H1 (cell line): ENCODE data around the gene FSD1L. TPM values are rescaled to one million over a fixed set of nuclear protein-coding genes. Genes with fewer than 3 reads are reported as not detected.

Source experiments
- CTCF ChIA-PET: fragments of 300-600 bp; sonication (Branson Sonifier 250); formaldehyde crosslinking; loops from one replicate; lab custom pipeline; 2021; ENCODE audit not compliant: partially characterized antibody; lab: Charles Lee
- POLR2A ChIA-PET: fragments of 300-600 bp; sonication (Branson Sonifier 250); formaldehyde crosslinking; loops from one replicate; lab custom pipeline; 2021; ENCODE audit warnings: inconsistent platforms; ENCODE audit not compliant: partially characterized antibody; lab: Charles Lee
- DNase-seq, 2 experiments: peaks; one replicate each; pipeline versions ENCODE4 v3.0.0 to v3.0.0-alpha.2; 2010 to 2022; ENCODE audit warnings: low spot score in 2 of 2, low read depth in 1 of 2, mixed read lengths in 1 of 2
- FAIRE-seq: peaks from 2 replicates; lab custom pipeline; 2011; peaks lifted over from hg19 to GRCh38; lab: Jason Lieb, UNC
- H2AFZ ChIP-seq: 2 replicates; pipeline ENCODE4 v1.8.1; 2012; ENCODE audit warnings: low read length, inconsistent platforms
- H2AK5ac ChIP-seq: 2 replicates; pipeline ENCODE4 v1.6.1; 2013; ENCODE audit warnings: low read depth, low read length
- H2BK120ac ChIP-seq: replicated peaks from 2 replicates; pipeline ENCODE3; 2013; ENCODE audit warnings: low read depth, low read length, inconsistent platforms
- H2BK12ac ChIP-seq: 2 replicates; pipeline ENCODE4 v1.6.1; 2013; ENCODE audit warnings: low read depth, low read length
- H2BK15ac ChIP-seq: 2 replicates; pipeline ENCODE4 v1.6.1; 2013; ENCODE audit warnings: low read length
- H2BK20ac ChIP-seq: 2 replicates; pipeline ENCODE4 v1.6.1; 2013; ENCODE audit warnings: low read length
- H2BK5ac ChIP-seq: 2 replicates; pipeline ENCODE4 v1.6.1; 2013; ENCODE audit warnings: low read depth, low read length
- H3K14ac ChIP-seq: 2 replicates; pipeline ENCODE4 v1.6.1; 2013; ENCODE audit warnings: inconsistent platforms; ENCODE audit not compliant: insufficient read length
- H3K18ac ChIP-seq: 2 replicates; pipeline ENCODE4 v1.6.1; 2013; ENCODE audit warnings: low read length; ENCODE audit errors: extremely low read depth
- H3K23ac ChIP-seq: 2 replicates; pipeline ENCODE4 v1.6.1; 2013; ENCODE audit warnings: inconsistent platforms; ENCODE audit not compliant: insufficient read length
- H3K23me2 ChIP-seq: 2 replicates; pipeline ENCODE4 v1.6.1; 2013; ENCODE audit warnings: low read depth, low read length
- H3K27ac ChIP-seq: 2 replicates; pipeline ENCODE4 v1.6.1; 2011; ENCODE audit warnings: low read depth, low read length, inconsistent platforms
- H3K27me3 ChIP-seq, 4 experiments: replicated peaks in 1 of 4; 1 replicate in 1 of 4; 2 replicates in 3 of 4; pipeline versions ENCODE4 v1.6.1 to v1.8.1; 2011 to 2013; ENCODE audit warnings: low read length in 3 of 4, mild to moderate bottlenecking in 3 of 4, inconsistent platforms in 2 of 4, mixed read lengths in 2 of 4, moderate library complexity in 1 of 4; ENCODE audit not compliant: control insufficient read depth in 3 of 4, insufficient read depth in 3 of 4; ENCODE audit errors: extremely low read depth in 1 of 4
- H3K36me3 ChIP-seq, 4 experiments: 2 replicates each; pipeline versions ENCODE4 v1.6.1 to v1.8.1; 2011 to 2013; ENCODE audit warnings: mild to moderate bottlenecking in 4 of 4, low read length in 3 of 4, moderate library complexity in 2 of 4, control low read depth in 1 of 4, inconsistent platforms in 1 of 4; ENCODE audit not compliant: insufficient read depth in 4 of 4, control insufficient read depth in 2 of 4
- H3K4ac ChIP-seq: replicated peaks from 2 replicates; pipeline ENCODE3; 2013; ENCODE audit warnings: low read length, low read depth, mixed read lengths, inconsistent platforms; ENCODE audit not compliant: insufficient read length
- H3K4me1 ChIP-seq, 4 experiments: replicated peaks in 1 of 4; 1 replicate in 1 of 4; 2 replicates in 3 of 4; pipeline versions ENCODE4 v1.6.1 to v1.8.1; 2011 to 2013; ENCODE audit warnings: low read length in 3 of 4, inconsistent platforms in 2 of 4, mixed read lengths in 1 of 4; ENCODE audit not compliant: insufficient read depth in 4 of 4, control insufficient read depth in 3 of 4
- H3K4me2 ChIP-seq, 2 experiments: 2 replicates each; pipeline versions ENCODE4 v1.6.1 to v1.8.1; 2011 to 2013; ENCODE audit warnings: low read depth in 2 of 2, low read length in 2 of 2, control low read depth in 1 of 2, inconsistent platforms in 1 of 2, mild to moderate bottlenecking in 1 of 2; ENCODE audit not compliant: insufficient read depth in 1 of 2
- H3K4me3 ChIP-seq, 4 experiments: fragments of 200-600, 300-600 bp in 1 of 4; sonication (generic), shearing (Covaris generic), sonication (Bioruptor Twin) in 1 of 4; 2 replicates each; pipeline versions ENCODE4 v1.5.1 to v1.8.1; 2011 to 2016; ENCODE audit warnings: low read length in 4 of 4, low read depth in 3 of 4, control low read depth in 2 of 4, inconsistent platforms in 2 of 4, mild to moderate bottlenecking in 2 of 4, mixed read lengths in 1 of 4, moderate library complexity in 1 of 4; ENCODE audit not compliant: insufficient read depth in 2 of 4; ENCODE audit errors: extremely low read depth in 1 of 4
- H3K56ac ChIP-seq: replicated peaks from 2 replicates; pipeline ENCODE3; 2013; ENCODE audit warnings: low read depth, mild to moderate bottlenecking, mixed read lengths, low read length, inconsistent platforms; ENCODE audit not compliant: insufficient read length
- H3K79me1 ChIP-seq: 2 replicates; pipeline ENCODE4 v1.6.1; 2013; ENCODE audit warnings: low read depth, low read length, control low read depth
- H3K79me2 ChIP-seq, 2 experiments: 2 replicates each; pipeline versions ENCODE4 v1.6.1 to v1.8.1; 2012 to 2013; ENCODE audit warnings: low read length in 2 of 2, mild to moderate bottlenecking in 2 of 2, inconsistent platforms in 1 of 2; ENCODE audit not compliant: insufficient read depth in 2 of 2, control insufficient read depth in 1 of 2
- H3K9ac ChIP-seq, 4 experiments: replicated peaks in 1 of 4; 1 replicate in 1 of 4; 2 replicates in 3 of 4; pipeline versions ENCODE4 v1.6.1 to v1.8.1; 2011 to 2013; ENCODE audit warnings: low read depth in 3 of 4, low read length in 3 of 4, control low read depth in 2 of 4, mild to moderate bottlenecking in 2 of 4, moderate library complexity in 2 of 4, inconsistent platforms in 1 of 4; ENCODE audit errors: extremely low read depth in 1 of 4
- H3K9me3 ChIP-seq, 2 experiments: 2 replicates each; pipeline versions ENCODE4 v1.6.1 to v1.8.1; 2012 to 2013; ENCODE audit warnings: mild to moderate bottlenecking in 2 of 2, moderate library complexity in 2 of 2, control low read depth in 1 of 2, inconsistent platforms in 1 of 2, low read depth in 1 of 2, low read length in 1 of 2, mixed read lengths in 1 of 2; ENCODE audit not compliant: insufficient read depth in 2 of 2
- H4K20me1 ChIP-seq, 2 experiments: replicated peaks in 1 of 2; 2 replicates each; pipeline versions ENCODE3 to v1.8.1; 2011 to 2013; ENCODE audit warnings: inconsistent platforms in 2 of 2, low read length in 2 of 2, mild to moderate bottlenecking in 1 of 2; ENCODE audit not compliant: insufficient read depth in 2 of 2, control insufficient read depth in 1 of 2
- H4K5ac ChIP-seq: 2 replicates; pipeline ENCODE4 v1.6.1; 2013; ENCODE audit warnings: low read length, low read depth, mixed read lengths, inconsistent platforms; ENCODE audit not compliant: insufficient read length
- H4K8ac ChIP-seq: 2 replicates; pipeline ENCODE4 v1.8.0; 2013; ENCODE audit warnings: mild to moderate bottlenecking, moderate library complexity, low read length, inconsistent platforms; ENCODE audit not compliant: insufficient read depth; ENCODE audit errors: extremely low read depth
- H4K91ac ChIP-seq: replicated peaks from 2 replicates; pipeline ENCODE3; 2013; ENCODE audit warnings: low read length, mixed read lengths, inconsistent platforms; ENCODE audit not compliant: insufficient read length
- BCL11A ChIP-seq, 2 experiments: IDR thresholded peaks; one replicate each; pipeline ENCODE4 v1.6.1; 2011; ENCODE audit warnings: low read depth in 2 of 2, low read length in 2 of 2, mild to moderate bottlenecking in 2 of 2
- CHD1 ChIP-seq: IDR thresholded peaks from 2 replicates; pipeline ENCODE4 v1.6.1; 2012; ENCODE audit warnings: low read depth, low read length, improper control_type of control experiment
- E2F6 ChIP-seq: IDR thresholded peaks from 2 replicates; pipeline ENCODE4 v1.6.1; 2012; ENCODE audit warnings: inconsistent platforms
- JUND ChIP-seq: IDR thresholded peaks from 2 replicates; pipeline ENCODE4 v1.6.1; 2011; ENCODE audit warnings: mild to moderate bottlenecking, improper control_type of control experiment, low read length
- KDM1A ChIP-seq: fragments of 200-600, 300-600 bp; sonication (generic); IDR thresholded peaks from 2 replicates; pipeline ENCODE4 v1.7.1; 2016; ENCODE audit warnings: mild to moderate bottlenecking, low read length, borderline replicate concordance
- NANOG ChIP-seq: IDR thresholded peaks from 2 replicates; pipeline ENCODE4 v1.6.1; 2011; ENCODE audit warnings: low read length, low read depth, mild to moderate bottlenecking, inconsistent platforms; ENCODE audit not compliant: insufficient read depth, poor library complexity, severe bottlenecking
- RAD21 ChIP-seq, 2 experiments: IDR thresholded peaks in 1 of 2; conservative IDR thresholded peaks in 1 of 2; 2 replicates each; pipeline ENCODE4 v1.6.1; 2011; ENCODE audit warnings: low read depth in 2 of 2, low read length in 2 of 2, improper control_type of control experiment in 1 of 2, inconsistent platforms in 1 of 2, mild to moderate bottlenecking in 1 of 2, moderate library complexity in 1 of 2
- RBBP5 ChIP-seq: IDR thresholded peaks from 2 replicates; pipeline ENCODE4 v1.7.1; 2012; ENCODE audit warnings: low read depth, mild to moderate bottlenecking, inconsistent platforms, low read length, moderate library complexity, borderline replicate concordance
- SP2 ChIP-seq: IDR thresholded peaks from 2 replicates; pipeline ENCODE4 v1.6.1; 2012; ENCODE audit warnings: mild to moderate bottlenecking, low read length, inconsistent platforms
- SRF ChIP-seq: IDR thresholded peaks from 2 replicates; pipeline ENCODE4 v1.6.1; 2011; ENCODE audit warnings: mild to moderate bottlenecking, low read depth, low read length, moderate library complexity
- SUZ12 ChIP-seq: fragments of 200-600 bp; sonication (generic); IDR thresholded peaks from 2 replicates; pipeline ENCODE4 v1.6.1; 2012; ENCODE audit warnings: mild to moderate bottlenecking, inconsistent platforms, low read length, moderate library complexity, mixed read lengths
- TAF7 ChIP-seq: optimal IDR thresholded peaks from 2 replicates; pipeline ENCODE3; 2011; ENCODE audit warnings: low read depth, mild to moderate bottlenecking, inconsistent platforms, low read length, moderate library complexity, borderline replicate concordance
- WGBS, 2 experiments: shearing (Covaris generic) in 1 of 2; methylation state at CpG; one replicate each; pipeline versions ENCODE4 v1.1.6 to v1.1.7; 2013 to 2015; ENCODE audit warnings: low lambda C conversion rate in 2 of 2, mixed read lengths in 2 of 2, inconsistent platforms in 1 of 2, low coverage in 1 of 2, missing lambda C conversion rate in 1 of 2; ENCODE audit not compliant: insufficient replicate concordance in 2 of 2, insufficient coverage in 1 of 2, insufficient read length in 1 of 2; ENCODE audit errors: extremely low coverage in 1 of 2, missing lambda C conversion rate in 1 of 2; 5-methylcytosine and 5-hydroxymethylcytosine counted together
- polyA plus RNA-seq, 7 experiments: library from polyadenylated mRNA; depleted of rRNA in 3 of 7; stranded (reverse) in 5 of 7; unstranded in 2 of 7; fragments of >200 nt in 5 of 7; fragments of 200-250 nt in 2 of 7; gene quantifications; 1 replicate in 5 of 7; 2 replicates in 1 of 7; 4 replicates in 1 of 7; pipeline versions ENCODE4 v1.2.1 to v1.2.3, GENCODE V29; 2011 to 2013; ENCODE audit warnings: missing spikeins in 2 of 7, mixed read lengths in 2 of 7
- total RNA-seq: library from RNA; stranded (reverse); fragmentation: NEBNext Ultra II Directional; extraction: Animal tissue kit (Norgen Biotek cat#: 25700); gene quantifications from 2 replicates; pipeline ENCODE4 v1.2.1, GENCODE V29; 2021
- TF ChIP-seq, protein P1 (sequence below): IDR thresholded peaks from 2 replicates; pipeline ENCODE4 v1.6.1; 2012; ENCODE audit warnings: inconsistent platforms

FSD1L gene
- total and polyA plus RNA-seq, 2 of the 8 experiments (the other 6 are each of a cell fraction or from before 2014, with no cell fraction given) = 0.91 to 4.8 TPM

GRCh38 chr9:105593145-105593544, 145.3 kb downstream of the FSD1L start:
- H2AK5ac ChIP-seq = no peak overlapping the region
- H3K4ac ChIP-seq = no peak overlapping the region
- no peak overlapping the region for H4K8ac ChIP-seq
- no peak overlapping the region for H4K91ac ChIP-seq
- no peaks in the 10 kb centered on the region for H3K27me3 ChIP-seq
- no peaks in the 10 kb centered on the region for H3K79me2 ChIP-seq
- CTCF ChIA-PET = no interaction called here
- no peak overlapping the region for H2BK15ac ChIP-seq
- no peaks in the 10 kb centered on the region for H3K4me1 ChIP-seq
- H3K9ac ChIP-seq = no peak overlapping the region
- no peak for FAIRE-seq
- no peak overlapping the region for H3K14ac ChIP-seq
- no peak overlapping the region for H3K4me3 ChIP-seq
- H3K23me2 ChIP-seq = no peaks in the 10 kb centered on the region
- peak in 1 of 2 experiments; percentile 1 for DNase-seq
- H2AFZ ChIP-seq = no peak overlapping the region
- POLR2A ChIA-PET = no interaction called here
- H3K56ac ChIP-seq = no peak overlapping the region
- no peak overlapping the region for H4K5ac ChIP-seq
- H2BK12ac ChIP-seq = no peak overlapping the region
- H2BK5ac ChIP-seq = no peak overlapping the region
- peaks cover 14 to 28% of the 10 kb centered on the region in 2 experiments for H3K9me3 ChIP-seq
- no peak overlapping the region for H2BK120ac ChIP-seq
- H3K79me1 ChIP-seq = no peaks in the 10 kb centered on the region; the same call in 1 of the 2 replicates
- no peak overlapping the region for H2BK20ac ChIP-seq
- H3K27ac ChIP-seq = no peak overlapping the region
- H3K36me3 ChIP-seq = peaks cover 0 to 23% (median 3%) of the 10 kb centered on the region in 4 experiments; a peak in 3 of 8 replicates
- no peak overlapping the region for H3K4me2 ChIP-seq
- 77% methylated on average over 3 of the region's 3 CpGs; no CpG with 5 or more reads in 1 of the 2 experiments for WGBS, 2 experiments
- no peaks in the 10 kb centered on the region for H4K20me1 ChIP-seq
- H3K18ac ChIP-seq = no peak overlapping the region
- H3K23ac ChIP-seq = no peak overlapping the region
- TF ChIP-seq TAF7 = no peak
- no peak for TF ChIP-seq SUZ12
- TF ChIP-seq KDM1A = no peak
- TF ChIP-seq, protein P1, sequence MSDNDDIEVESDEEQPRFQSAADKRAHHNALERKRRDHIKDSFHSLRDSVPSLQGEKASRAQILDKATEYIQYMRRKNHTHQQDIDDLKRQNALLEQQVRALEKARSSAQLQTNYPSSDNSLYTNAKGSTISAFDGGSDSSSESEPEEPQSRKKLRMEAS = no peak
- TF ChIP-seq BCL11A (IDR thresholded peaks at IDR 0.05; ENCODE audit: low read depth in 2 of 2, low read length in 2 of 2) = no peak
- no peak for TF ChIP-seq RBBP5
- TF ChIP-seq SRF = no peak
- TF ChIP-seq CHD1 = no peak
- no peak for TF ChIP-seq RAD21 (IDR thresholded peaks at IDR 0.05 in 1 of 2, conservative IDR thresholded peaks at IDR 0.05 in 1 of 2; ENCODE audit: low read depth in 2 of 2, low read length in 2 of 2)
- TF ChIP-seq JUND = no peak
- TF ChIP-seq SP2 = no peak
- TF ChIP-seq NANOG = no peak
- TF ChIP-seq E2F6 = no peak
